GM19455 (cell line): ENCODE measurements around the gene RPP25L.
A peak's percentile ranks its signal among the peaks of the same experiment; 100 is the strongest.

ENCODE experiments used
- ATAC-seq: cut with Tn5 transposase; IDR thresholded peaks from one replicate; pipeline ENCODE4 v1.9.1; 2021; ENCODE audit not compliant: unreplicated experiment

RPP25L gene

DNA sequence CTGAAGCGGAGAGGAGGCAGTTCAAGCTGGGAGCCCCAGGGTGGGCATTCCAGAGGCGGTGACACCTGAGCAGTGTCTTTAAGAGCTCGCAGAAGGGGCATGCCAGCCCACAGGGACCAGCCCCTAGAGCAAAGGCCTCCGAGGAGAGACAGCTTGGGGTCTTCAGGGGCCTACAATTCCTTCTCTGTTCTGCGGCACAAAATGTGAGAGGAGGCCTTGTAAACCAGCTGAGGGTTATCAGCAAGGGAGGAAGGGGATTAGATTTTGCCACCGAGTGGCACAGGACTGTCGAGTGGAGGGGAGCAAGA, 26.2 kb upstream of the RPP25L start:
- ATAC-seq = no peak

- ATAC-seq = peak; percentile 87
Measured at GRCh38 chr9:34637356-34638137, 25.6 kb upstream of the RPP25L start, which contains the start of gene SIGMAR1. SIGMAR1 (minus strand) TSS chr9:34637787; CDS start chr9:34637697, 90 bp downstream.

- ATAC-seq = peak; percentile 26
Measured at GRCh38 chr9:34636791-34637355, 25.0 kb upstream of the RPP25L start.

DNA sequence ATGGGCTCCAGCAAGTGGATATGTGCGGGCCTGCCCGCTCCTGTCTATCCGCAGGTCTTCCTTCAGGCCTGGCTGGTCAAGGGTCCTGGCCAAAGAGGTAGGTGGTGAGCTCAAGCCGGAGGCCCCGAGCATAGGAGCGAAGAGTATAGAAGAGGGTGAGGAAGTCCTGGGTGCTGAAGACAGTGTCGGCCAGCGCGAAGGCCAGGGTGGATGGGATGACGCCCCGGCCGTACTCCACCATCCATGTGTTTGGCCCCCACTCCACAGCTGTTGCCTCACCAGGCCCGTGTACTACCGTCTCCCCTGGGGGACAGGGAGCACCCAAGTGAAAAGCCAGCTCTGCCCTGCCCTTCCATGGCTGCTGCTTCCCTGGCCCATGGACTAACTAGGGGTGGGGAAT, 23.7 kb upstream of the RPP25L start:
- no peak for ATAC-seq

DNA sequence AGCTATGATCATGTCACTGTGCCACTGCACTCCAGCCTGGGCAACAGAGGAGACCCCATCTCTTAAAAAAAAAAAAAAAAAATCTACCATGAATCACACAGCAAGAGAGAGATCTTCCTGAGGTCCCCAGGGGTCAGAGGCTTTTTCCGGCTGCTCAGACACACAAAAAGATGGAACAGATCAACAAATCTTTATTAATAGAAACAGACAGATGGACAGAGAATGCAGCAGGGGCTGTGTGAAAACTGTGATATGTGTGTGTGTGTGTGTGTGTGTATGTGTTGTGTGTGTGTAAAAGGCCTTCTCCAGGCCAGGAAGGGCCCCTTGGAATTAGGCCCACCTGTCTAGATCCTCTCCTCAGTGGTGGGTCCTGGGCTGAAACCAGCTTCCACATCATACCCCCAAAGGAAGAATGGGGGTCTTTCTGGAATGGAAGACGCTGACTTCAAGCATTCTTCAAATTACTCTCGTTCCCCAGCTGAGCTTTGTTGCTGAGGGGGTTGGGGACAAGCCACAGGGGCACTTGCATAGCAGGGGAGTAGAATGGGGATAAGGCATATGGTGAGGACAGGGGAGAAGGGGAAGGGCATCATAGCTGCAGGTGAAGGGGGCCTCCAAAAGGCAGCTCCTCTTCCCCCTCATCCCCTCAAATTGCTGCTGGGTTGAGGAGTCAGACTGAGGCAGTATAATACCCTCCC, 22.8 kb upstream of the RPP25L start:
- ATAC-seq = no peak

GRCh38 chr9:34633851-34634550, 22.1 kb upstream of the RPP25L start:
- no peak for ATAC-seq

- ATAC-seq = no peak
Measured at GRCh38 chr9:34633166-34633565, 21.3 kb upstream of the RPP25L start.

GRCh38 chr9:34630402-34631154, 18.7 kb upstream of the RPP25L start:
- ATAC-seq = no peak

DNA sequence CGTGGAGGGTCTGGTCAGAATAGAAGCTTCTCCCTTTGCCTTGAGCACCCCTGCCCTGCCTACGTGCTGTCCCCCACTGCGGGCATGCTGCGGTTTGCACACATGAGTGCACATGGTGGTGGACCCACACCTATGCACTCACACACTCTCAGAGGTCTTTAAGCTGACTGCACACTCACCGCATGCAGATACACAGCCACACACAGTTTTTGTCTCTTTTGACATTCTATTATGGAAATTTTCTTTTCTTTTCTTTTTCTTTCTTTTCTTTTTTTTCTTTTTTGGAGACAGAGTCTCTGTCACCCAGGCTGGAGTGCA, 17.6 kb upstream of the RPP25L start:
- ATAC-seq = no peak

DNA sequence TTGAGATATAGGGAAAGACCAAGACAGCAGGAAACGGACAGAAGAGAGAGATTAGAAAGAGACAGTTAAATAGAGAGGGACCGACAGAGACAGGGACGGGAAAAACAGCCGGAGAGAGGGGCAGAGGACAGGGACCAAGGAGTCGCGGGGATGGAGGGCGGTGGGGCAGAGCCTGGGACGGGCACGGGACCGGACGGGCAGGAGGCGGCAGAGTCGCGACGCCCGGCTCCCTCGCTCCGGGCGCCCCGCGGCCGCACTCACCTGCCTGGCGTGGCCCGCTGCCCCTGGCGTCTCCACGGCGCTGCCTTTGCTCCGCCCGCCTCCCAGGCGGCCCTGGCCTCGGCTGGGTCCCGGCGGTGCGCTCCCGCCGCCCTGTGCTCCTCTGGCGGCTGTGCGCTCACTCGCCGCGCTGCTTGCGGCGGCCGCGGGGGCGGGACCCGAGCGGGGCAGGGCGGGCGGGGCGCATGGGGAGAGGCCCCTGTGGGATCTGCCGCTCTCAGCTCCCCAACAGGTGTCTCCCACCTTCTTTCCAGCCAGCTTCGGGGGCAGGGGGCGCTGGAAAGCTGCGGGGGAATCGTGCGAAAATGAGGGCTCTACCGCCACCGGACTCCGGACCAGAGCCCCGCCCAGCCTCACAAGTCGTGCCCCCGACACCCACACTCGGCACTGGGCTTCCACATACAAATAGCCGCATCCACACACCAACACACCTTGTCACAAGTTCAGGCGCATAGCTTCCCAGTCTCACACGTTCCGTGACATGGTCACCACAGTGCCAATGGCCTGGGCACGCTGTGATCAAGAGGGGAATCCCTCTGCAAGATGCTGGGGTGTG, 17.0 kb upstream of the RPP25L start, which contains the start of gene ARID3C:
Gene ARID3C (minus strand): TSS at position 411 of the 835 bp plus-strand sequence. CDS start 1,052 bp downstream, outside the sequence.
- no peak for ATAC-seq

DNA sequence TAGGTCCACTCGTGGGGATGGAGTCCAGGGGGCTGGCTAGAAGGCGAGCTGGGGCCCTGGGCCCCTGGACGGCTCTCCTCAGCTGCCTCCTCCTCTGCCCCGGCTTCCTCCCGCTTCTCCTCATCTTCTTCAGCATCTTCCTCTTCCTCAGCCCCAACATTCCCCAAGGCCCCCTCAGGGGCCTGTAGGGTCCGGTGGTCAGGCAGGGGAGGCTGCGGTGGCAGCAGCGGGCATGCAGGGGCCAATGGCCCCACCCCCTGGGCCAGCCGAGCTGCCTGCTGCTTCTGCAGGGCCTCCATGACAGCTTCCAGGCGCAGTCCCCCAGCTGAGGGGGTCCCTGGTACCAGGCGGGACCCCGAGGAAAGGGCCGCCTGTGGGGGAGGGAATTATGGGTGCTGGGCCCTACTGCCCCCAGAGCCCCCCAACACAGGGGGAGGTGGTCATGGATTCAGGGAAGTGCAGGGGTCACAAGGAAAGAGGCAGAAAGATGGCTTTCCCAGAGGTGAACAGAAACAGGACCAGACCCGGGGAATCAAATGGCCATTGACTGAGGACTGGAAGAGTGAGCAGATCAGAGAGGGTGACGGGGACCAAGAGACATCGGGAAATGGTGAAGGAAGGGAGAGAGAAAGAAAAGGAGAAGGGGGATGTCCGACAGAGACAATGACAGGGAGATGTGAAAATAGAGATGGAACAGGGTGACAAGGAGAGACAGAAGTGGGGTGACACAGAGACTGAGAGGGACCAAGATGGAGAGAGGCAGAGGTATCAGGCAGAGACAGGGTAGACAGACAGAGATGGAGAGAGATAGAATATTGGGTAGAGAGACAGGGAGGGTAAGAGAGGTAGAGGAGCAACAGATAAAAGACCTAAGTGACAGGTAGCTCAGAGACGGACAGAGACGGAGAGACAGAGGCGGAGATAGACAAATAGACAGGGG, 16.1 kb upstream of the RPP25L start:
- no peak for ATAC-seq

DNA sequence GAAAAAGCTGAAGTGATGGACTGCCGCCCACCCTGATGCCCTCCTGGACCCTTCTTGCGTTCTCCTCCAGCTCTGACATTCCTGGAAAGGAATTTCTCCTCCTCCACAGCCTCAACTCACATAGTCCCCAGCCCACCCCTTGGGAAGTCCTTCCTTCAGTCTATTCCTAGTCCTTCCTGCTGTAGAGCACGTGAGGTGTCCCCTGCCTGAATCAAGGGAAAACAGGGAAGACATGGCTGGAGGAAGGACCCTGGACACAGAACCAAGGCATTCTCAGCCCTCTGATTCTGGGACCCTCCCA, 13.2 kb upstream of the RPP25L start:
- ATAC-seq = no peak

DNA sequence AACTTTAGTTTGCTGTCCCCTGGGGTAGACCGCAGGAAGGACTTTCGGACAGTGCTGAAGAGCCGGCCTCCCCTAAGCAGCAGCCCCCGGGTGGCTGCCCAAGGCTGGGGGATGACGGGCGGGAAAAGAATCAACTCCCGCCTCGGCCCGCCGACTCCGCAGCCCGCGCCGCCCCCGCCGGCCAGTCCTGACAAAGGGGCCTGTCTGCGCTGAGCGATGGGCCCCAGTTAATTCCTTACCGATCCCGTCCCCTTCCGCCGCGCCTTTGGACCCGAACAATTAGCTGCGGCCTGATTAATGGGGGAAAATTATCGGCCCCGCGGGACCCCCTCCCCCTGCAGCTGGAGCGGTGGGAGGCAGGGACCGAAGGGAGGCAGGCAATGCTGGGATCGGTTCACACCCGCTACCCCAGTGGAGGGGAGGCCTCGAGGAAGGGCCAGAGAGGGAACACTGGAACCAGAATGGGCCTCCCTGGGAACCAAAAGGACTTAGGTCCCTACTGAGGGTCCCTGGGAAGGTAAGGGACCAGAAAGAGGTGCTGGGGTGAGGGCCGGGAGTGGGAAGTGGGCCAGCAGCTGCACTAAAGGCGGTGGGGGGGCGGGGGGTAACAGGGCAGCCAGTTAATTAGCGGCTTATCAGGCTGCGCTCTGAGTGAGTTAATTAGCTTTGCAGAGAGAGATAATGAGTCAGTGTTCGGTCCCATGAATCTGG, 12.7 kb upstream of the RPP25L start:
- no peak for ATAC-seq

- ATAC-seq = no peak
Measured at GRCh38 chr9:34623374-34624235, 11.7 kb upstream of the RPP25L start.

DNA sequence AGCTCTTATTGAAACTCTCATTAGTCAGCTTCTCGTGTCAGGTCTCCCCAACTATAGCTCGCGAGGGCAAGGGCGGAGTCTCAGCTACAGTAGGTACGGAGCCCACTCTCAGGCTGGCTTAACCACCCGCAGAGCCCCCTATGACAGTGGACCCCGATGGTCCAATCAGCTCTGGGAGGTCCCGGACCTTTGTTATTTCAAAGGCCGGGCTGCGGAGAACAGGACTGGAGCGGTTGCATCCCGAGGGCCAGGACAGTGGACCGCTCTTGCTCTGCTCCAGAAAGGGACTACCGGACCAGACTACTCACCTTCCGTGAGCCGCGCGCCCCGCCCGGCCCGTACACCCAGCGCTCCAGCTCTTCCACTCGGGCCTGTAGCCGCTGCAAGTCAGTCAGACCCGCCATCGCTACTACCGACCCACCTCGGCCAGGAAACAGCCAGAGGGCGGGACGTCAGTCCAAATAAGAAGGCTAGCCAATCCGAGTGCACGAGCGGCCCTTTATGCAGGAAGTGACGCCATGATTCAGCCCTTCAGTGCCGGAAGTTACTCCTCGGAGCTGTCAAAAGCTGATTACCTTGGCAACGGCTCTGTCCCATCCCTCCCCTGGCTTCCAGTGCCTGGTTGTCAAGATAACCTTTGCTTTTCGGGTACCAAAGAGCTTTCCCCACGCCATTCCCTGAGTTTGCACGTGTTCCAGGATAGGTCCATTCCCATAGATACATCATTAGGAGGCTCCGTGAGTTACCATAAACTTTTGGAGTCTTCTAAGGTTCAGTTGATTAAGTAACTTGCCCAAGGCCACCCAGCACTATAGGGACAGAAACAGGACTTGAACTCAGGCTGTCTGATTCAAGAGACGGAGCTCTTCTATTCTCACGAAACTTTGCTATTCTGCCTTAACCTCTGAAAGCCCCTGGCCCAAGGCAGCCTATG, 8.4 kb upstream of the RPP25L start, which contains the start of gene DCTN3:
Gene DCTN3 (minus strand): TSS at position 435 of the 934 bp plus-strand sequence. CDS start 31 bp downstream, at position 404.
- ATAC-seq = peak; percentile 98

DNA sequence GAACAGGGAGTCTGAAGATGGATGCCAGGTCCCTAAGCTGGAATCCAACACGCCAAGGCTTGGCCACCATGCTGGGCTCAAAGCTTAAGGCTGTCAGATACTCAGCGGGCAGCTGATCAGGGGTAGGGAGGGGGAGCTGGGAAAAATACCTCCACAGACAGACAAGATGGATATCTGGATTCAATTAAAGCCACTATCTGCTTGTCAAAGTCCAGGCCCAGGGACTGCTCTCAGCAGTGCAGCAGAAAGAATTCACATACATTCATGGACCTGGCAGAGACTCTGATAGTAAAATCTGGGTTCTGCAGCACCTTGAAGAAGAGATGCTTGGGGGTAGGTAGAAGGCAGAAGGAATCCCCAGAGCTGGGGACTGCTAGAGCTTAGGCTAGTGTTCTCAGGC, 3.2 kb upstream of the RPP25L start:
- ATAC-seq = no peak
